ENCODE data around the gene SNX5.
"Not testable (repeated sequence)": the region's sequence is repeated elsewhere in the genome, so short reads cannot be mapped to it uniquely, and the experiment has no call there.

The SNX5 gene

DNA sequence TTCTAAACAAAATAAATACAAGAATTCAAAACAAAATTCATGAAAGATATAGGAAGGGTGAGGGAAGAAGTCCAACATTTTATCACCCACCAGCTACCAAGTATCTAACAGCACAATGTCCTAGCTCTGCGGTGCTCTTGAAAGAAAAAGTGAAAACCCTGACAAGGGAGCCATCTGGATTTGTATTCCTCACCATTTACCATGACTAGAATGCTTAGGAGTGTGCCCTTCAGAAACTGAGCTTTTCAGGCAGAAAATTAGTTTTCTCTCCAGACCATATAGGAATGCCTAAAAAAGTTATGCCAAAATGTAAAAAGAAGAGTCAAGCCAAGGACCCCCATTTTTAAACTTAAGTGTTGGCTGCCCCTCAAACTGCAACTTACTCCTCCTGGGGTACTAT, 4.5 kb downstream of the SNX5 start:
- in situ Hi-C loops (cut with HindIII; ENCODE audit: low pct_unique_long_range_greater_than_20kb, low sequenced_read_pairs), result no loop called here
- DNase-seq (ENCODE audit: low read depth in 1 of 2, low spot score in 1 of 2), result no peak
- TF ChIP-seq JUND (IDR thresholded peaks at IDR 0.05; ENCODE audit: low read depth), result no peak

DNA sequence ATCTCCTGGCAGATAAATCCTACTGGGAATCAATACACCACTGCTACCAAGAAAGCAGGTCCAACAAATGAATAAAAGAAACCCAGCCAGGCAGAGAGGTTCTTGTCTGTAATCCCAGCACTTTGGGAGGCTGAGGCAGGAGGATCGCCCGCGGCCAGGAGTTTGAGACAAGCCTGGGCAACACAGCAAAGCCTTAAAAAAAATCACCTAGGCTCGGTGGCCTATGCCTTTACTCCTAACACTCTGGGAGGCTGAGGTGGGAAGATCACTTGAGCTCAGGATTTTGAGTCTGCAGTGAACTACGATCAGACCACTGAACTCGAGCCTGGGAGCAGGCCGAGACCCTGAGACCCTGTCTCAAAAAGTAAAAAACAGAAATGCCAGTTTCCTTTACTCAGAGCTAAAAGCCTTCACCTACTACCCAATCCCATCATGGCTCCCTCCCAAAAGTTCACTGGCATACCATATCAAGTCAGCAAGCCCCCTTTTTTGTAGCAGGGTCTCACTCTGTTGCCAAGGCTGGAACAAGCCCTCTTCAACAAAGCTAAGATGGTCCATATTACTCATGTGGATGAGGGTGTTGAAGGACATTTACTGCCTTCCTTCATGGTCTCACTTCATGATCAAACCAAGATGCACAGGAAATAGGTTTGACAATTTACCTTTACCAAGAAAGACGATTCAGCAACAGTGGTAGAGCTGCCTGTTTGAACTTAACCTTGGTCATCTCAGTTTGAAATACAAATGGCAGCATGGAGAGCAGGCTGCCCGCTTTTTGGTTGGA, 5.3 kb downstream of the SNX5 start:
- in situ Hi-C loops (cut with HindIII; ENCODE audit: low pct_unique_long_range_greater_than_20kb, low sequenced_read_pairs), result no loop called here
- TF ChIP-seq JUND (IDR thresholded peaks at IDR 0.05; ENCODE audit: low read depth), result no peak
- DNase-seq (ENCODE audit: low read depth in 1 of 2, low spot score in 1 of 2), result no peak

DNA sequence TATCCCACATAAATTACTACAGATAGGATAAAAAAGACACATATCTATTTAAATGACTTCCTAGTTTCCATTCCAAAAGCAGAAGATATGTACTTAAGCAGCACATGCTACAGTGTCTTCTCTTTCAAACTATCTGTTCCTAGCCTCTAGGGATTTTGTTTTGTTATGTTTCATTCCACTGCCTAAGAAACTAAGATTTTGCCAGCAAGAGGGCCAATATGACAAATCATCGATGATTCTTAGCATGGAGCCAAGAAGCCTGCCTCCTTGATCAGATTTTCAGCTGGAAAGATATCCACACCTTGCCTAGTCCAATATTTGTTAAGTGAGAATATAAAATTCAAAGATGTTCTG, 7.0 kb downstream of the SNX5 start:
- no peak for DNase-seq (ENCODE audit: low read depth in 1 of 2, low spot score in 1 of 2)
- in situ Hi-C loops (cut with HindIII; ENCODE audit: low pct_unique_long_range_greater_than_20kb, low sequenced_read_pairs), result no loop called here
- TF ChIP-seq JUND (IDR thresholded peaks at IDR 0.05; ENCODE audit: low read depth), result no peak

DNA sequence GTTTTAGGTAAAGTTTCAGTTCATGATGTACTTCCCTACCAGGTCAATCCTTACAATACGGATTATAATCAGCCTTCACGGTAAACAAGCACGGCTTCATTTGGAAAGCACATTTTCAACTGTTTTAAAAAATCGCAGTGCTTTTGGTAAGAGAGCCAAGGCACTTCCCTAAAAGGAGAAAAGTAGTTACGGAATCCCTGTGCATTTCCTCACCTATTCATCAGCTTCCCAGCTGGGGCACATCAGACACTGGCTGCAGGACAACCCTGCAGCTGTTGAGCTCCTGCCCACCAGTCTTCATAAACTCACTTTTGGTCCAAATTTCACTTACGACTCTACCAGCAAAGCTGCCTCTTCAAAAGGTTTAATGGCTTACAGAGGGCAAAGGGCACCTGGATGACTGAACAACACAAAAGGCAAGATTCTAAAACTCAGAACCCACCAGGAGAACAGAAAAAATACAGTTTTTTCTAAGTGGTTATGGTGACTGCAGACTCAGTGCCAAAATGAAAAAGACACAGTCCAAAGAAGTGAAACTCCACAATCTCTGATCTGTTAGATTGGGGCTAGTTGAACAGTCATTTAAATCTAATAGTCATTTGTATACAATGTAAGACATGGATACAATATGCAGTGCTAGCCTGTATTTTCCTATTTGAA, 7.5 kb downstream of the SNX5 start:
- in situ Hi-C loops (cut with HindIII; ENCODE audit: low pct_unique_long_range_greater_than_20kb, low sequenced_read_pairs), result no loop called here
- TF ChIP-seq JUND (IDR thresholded peaks at IDR 0.05; ENCODE audit: low read depth), result no peak
- DNase-seq (ENCODE audit: low read depth in 1 of 2, low spot score in 1 of 2), result no peak

DNA sequence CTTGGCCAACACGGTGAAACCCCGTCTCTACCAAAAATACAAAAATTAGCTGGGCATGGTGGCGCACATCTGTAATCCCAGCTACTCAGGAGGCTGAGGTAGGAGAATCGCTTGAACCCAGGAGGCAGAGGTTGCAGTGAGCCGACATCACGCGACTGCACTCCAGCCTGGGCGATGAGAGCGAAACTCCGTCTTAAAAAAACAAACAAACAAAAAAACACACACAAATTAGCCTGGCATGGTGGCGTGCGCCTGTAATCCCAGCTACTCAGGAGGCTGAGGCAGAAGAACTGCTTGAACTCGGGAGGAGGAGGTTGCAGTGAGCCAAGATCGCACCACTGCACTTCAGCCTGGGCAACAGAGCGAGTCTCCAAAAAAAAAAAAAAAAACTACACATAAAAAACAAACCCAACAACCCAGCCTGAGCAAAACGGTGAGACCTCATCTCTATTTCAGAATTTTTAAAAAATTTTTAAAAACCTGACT, 8.2 kb downstream of the SNX5 start:
- in situ Hi-C loops (cut with HindIII; ENCODE audit: low pct_unique_long_range_greater_than_20kb, low sequenced_read_pairs); DNase-seq (ENCODE audit: low read depth in 1 of 2, low spot score in 1 of 2): not testable (repeated sequence)

DNA sequence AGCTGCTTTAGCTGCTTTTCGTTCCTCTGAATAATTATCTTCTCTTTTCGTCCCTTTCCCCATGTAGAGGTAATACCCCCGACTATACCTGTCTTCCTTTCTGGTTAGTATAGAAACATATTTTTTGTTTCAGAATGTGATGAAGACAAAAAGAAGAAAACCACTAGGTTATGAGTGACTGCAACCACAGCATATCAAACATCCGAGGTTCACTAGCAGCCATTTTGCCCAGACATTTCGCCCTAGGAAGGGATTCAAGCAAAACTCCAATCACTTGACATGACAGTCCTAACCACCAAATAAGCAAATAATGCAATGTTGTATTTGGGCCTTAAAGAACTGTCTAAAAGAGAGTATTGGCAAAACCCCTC, 9.4 kb downstream of the SNX5 start:
- in situ Hi-C loops (cut with HindIII; ENCODE audit: low pct_unique_long_range_greater_than_20kb, low sequenced_read_pairs), result no loop called here
- no peak for DNase-seq (ENCODE audit: low read depth in 1 of 2, low spot score in 1 of 2)
- TF ChIP-seq JUND (IDR thresholded peaks at IDR 0.05; ENCODE audit: low read depth), result no peak

DNA sequence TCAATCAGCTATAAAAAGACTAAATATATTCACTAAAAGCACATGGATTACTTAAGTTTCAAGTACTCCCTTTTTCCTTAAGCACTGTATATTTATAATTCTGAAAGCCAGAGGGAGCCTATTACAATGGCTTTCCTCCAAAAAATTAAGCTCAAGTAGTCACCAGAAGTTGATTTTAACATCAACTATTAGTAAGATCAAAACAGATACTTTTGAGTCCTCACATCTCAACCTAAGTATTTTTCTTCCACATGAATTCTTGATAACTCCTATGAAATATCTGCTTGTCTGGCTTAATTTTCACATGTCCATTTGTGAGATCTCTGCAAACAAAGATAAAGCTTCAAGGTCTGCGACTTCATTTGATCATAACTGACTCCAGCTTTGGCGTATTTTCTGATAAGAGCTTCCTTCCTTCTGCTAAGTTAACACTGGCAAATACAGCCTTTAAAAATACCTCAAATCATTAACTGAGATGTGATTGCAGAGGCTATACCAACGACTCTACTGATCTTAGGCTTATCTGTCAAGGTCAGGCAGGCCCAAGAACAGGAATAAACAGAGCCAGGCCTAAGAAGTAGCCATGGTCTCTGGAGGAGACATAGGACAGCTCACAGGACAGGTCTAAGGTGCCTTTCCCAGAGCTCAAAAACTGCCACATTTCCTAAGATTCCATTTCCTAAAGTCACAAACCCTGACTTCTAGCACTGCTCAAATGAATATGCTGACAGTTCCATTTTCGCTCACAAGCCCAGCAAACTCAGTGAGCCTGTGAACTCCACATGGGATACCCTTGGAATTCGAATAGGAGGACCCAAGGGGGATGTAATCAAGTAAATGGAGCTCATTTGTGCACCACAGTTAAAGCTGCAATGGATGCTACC, 10.0 kb downstream of the SNX5 start:
- no peak for DNase-seq (ENCODE audit: low read depth in 1 of 2, low spot score in 1 of 2)
- no peak for TF ChIP-seq JUND (IDR thresholded peaks at IDR 0.05; ENCODE audit: low read depth)
- in situ Hi-C loops (cut with HindIII; ENCODE audit: low pct_unique_long_range_greater_than_20kb, low sequenced_read_pairs), result no loop called here

DNA sequence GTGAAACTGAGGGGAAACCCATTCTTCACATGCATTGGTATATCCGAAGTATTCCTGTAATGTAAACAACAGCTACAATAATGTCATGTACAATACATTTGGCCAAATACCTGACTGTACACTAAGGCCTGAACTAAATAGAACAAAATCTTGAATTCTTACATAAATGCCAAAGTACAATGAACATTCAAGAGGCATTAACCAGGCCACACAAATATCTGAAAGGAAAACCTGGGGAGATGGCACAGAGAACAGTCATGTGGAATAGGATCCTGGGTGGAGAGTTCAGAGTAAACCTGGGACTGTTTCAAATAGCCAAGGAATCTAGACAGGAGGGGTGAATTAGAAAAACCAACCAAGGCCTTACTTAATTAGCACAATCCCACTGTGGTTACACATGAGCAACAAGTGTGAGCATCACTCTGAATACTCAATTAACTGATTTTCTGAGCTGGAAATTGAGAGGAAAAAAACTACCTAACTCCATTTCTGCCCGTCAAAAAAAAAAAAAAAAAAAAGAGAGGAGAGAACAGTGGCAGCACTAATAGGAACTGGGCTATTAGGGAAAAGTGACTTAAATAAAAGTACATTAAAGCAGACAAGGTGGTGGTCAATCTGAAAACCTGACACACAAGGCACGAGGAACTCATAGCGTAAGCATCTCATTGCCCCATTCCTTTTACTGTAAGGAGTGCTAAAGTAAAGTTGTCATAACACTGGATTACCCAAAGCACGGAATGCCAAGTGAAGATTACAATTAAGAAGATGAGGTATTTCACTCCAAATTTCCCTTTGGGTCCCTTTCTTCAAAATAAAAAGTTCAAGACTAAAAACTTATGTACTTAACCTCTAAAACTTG, 10.9 kb downstream of the SNX5 start:
- DNase-seq (ENCODE audit: low read depth in 1 of 2, low spot score in 1 of 2), result no peak
- in situ Hi-C loops (cut with HindIII; ENCODE audit: low pct_unique_long_range_greater_than_20kb, low sequenced_read_pairs), result no loop called here
- TF ChIP-seq JUND (IDR thresholded peaks at IDR 0.05; ENCODE audit: low read depth), result no peak

DNA sequence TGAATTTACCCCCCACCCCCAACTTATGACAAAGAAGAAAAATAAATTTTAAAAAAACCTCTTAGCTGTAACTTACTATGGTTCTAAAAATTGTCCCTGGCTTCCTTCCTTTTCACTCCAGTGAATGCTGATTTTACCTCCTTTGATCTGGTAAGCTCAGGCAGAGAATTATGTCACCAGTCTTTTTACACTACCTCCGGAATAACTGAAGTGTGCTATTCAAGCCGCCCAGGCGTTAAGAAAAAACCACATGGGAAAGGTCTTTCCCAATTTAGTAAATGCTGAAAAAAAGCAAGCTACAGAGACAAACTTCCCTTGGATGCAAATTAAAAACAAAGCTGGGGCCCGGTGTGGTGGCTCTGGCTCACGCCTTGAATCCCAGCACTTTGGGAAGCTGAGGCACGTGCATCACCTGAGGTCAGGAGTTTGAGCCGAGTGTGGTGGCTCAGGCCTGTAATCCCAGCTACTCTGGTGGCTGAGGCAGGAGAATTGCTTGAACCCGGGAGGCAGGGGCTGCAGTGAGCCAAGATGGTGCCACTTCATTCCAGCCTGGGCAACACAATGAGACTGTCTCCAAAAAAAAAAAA, 12.4 kb downstream of the SNX5 start:
- no peak for TF ChIP-seq JUND (IDR thresholded peaks at IDR 0.05; ENCODE audit: low read depth)
- no peak for DNase-seq (ENCODE audit: low read depth in 1 of 2, low spot score in 1 of 2)
- in situ Hi-C loops (cut with HindIII; ENCODE audit: low pct_unique_long_range_greater_than_20kb, low sequenced_read_pairs), result no loop called here

DNA sequence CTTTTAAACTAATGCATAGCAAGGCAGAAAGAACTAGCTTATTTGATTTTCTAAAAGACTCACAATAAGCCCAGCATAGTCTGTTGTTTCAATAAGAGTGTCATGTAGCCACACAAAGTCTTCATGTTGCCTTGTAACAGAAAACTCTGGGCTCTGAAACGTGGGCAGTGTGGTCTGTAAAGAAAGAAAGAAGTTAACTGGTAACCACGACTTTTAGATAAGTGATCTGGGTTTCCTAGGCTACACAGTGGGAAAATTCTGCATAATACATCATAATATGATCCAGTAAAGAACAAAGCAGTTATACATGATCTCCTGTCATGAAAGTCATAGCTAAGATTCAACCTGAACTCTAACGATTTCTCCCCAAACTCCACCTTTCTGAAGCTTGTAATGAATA, 13.3 kb downstream of the SNX5 start:
- TF ChIP-seq JUND (IDR thresholded peaks at IDR 0.05; ENCODE audit: low read depth), result no peak
- DNase-seq (ENCODE audit: low read depth in 1 of 2, low spot score in 1 of 2), result no peak
- in situ Hi-C loops (cut with HindIII; ENCODE audit: low pct_unique_long_range_greater_than_20kb, low sequenced_read_pairs), result no loop called here

DNA sequence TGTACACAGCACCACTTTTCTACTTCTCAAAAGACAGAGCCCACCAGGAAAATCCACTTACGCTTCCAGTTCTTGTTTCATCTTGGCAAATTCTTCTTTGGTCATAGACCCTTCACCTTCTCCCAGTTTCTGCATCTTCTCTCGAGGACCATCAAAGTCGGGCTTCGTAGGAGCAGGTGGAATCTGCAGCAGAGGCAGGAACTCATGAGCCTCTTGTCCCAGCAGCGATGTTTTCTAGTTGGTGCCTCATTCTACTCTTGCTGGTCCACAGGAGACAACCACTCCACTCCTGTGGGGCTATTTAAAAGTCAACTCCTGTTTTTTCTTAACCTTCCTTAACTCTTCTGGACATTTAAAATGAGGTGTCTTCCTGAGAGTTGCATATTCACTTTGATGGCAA, 14.7 kb downstream of the SNX5 start:
- no peak for TF ChIP-seq JUND (IDR thresholded peaks at IDR 0.05; ENCODE audit: low read depth)
- no peak for DNase-seq (ENCODE audit: low read depth in 1 of 2, low spot score in 1 of 2)
- in situ Hi-C loops (cut with HindIII; ENCODE audit: low pct_unique_long_range_greater_than_20kb, low sequenced_read_pairs), result no loop called here
